Epithelial cell of prostate (primary cell): ENCODE measurements around the gene XRRA1.
A peak's percentile ranks its signal among the peaks of the same experiment; 100 is the strongest.
"Not testable (repeated sequence)": the region's sequence is repeated elsewhere in the genome, so short reads cannot be mapped to it uniquely, and the experiment has no call there.

Experiments used
- DNase-seq: peaks from one replicate; pipeline ENCODE4 v3.0.0-alpha.2; 2011; ENCODE audit warnings: low read depth, low spot score
- H3K27ac ChIP-seq: fragments of 450-650 bp; 2 replicates; pipeline ENCODE4 v1.5.1; 2017; ENCODE audit warnings: mild to moderate bottlenecking

Gene XRRA1, protein sequence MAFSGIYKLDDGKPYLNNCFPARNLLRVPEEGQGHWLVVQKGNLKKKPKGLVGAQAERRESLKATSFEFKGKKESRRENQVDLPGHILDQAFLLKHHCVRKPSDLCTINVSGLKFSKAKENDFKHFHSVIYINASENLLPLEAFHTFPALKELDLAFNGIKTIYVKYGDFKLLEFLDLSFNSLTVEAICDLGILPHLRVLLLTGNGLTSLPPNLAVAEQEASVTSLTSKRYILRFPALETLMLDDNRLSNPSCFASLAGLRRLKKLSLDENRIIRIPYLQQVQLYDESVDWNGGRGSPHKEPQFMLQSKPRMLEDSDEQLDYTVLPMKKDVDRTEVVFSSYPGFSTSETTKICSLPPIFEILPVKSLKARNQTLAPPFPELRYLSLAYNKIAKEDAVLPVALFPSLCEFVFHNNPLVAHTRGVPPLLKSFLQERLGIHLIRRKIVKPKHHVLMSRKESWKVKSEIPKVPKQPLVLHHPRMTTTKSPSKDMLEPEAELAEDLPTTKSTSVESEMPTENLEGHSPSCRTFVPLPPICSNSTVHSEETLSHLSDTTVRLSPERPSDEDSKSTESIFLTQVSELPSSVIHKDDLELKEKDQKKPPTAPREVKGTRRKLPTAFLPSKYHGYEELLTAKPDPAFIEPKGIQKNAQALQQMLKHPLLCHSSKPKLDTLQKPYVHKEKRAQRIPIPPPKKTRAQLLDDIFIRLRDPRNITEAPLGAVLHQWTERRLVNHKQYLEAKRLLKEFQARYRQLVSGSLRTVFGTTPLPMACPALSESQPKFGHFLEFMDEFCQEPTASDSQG

GRCh38 chr11:74948898-74949752, at the start of gene XRRA1, which contains the start of gene SPCS2:
TSS of gene XRRA1 (minus strand) at chr11:74949091. CDS start at chr11:74940878, 8,213 bp downstream.
TSS of gene SPCS2 (plus strand) at chr11:74949266. CDS start at chr11:74949286, 20 bp downstream.
- peak; percentile 94 for DNase-seq
- H3K27ac ChIP-seq, result peak within 1 kb of the TSS; percentile 37

GRCh38 chr11:74992852-74993251, 44.0 kb upstream of the XRRA1 start:
- no peak overlapping the region for H3K27ac ChIP-seq
- no peak for DNase-seq

DNA sequence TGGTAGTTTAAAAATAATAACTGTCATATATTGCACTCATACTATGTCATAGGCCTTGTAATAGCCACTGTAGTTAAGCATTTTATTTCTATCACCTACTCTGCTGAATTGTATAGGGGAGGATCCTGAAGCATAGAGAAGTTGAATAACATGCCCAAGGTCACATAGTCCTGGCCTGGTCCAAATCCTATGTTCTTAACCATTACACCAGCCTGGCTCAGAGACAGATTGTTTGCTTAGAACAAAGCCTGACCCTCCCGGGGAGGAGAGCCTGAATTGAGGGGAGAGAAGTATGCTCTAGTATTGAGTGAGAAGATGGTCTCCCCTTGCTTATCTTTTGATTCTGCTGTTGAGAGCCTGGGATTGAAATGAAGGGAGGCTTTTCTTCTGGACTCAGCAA, 42.0 kb upstream of the XRRA1 start:
- H3K27ac ChIP-seq, result no peak overlapping the region
- DNase-seq, result no peak

DNA sequence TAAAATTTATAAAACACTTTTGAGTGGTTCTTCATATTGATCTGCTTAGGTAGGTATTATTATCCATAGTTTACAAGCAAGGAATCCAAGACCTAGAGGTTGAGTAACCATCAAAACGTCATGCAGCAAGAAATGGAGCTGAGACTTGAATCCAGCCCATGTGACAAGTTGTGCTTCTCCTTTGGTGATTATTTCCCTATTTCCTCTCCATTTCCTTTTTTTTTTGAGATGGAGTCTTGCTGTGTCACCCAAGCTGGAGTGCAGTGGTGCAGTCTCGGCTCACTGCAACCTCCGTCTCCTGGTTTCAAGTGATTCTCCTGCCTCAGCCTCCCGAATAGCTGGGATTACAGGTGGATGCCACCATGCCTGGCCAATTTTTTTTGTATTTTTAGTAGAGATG, 41.3 kb upstream of the XRRA1 start:
- not testable (repeated sequence) for DNase-seq, H3K27ac ChIP-seq

GRCh38 chr11:74989260-74989638, 40.4 kb upstream of the XRRA1 start:
- H3K27ac ChIP-seq, result peak overlapping the region; percentile 52
- no peak for DNase-seq

GRCh38 chr11:74988541-74989259, 39.8 kb upstream of the XRRA1 start, which contains the start of gene NEU3:
TSS of gene NEU3 (plus strand) at chr11:74988933. CDS start at chr11:74989061, 128 bp downstream.
- peak; percentile 20 for DNase-seq
- H3K27ac ChIP-seq, result peak within 1 kb of the TSS; percentile 52

DNA sequence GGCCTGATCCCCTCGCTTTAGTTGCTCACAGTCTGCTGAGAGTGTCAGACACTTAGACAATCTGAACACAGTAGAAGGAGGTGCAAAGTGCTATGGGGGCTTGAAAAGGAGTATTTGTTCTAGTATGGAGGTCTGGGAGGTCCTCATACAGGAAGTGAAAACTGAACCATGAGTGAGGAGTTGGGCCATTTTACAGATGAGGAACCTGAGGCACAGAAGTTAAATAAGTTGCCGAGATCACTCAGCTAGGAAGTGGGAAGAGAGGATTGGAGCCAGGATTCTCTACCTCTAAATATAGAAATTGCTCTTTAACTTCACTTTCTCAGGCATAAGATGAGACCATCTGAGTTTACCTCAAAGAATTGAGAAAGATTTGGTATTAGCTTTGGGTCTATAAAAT, 35.8 kb upstream of the XRRA1 start:
- no peak for DNase-seq
- H3K27ac ChIP-seq, result no peak overlapping the region

- no peak overlapping the region for H3K27ac ChIP-seq
- no peak for DNase-seq
Measured at GRCh38 chr11:74984070-74984469, 35.2 kb upstream of the XRRA1 start.

- H3K27ac ChIP-seq, result no peak overlapping the region
- DNase-seq, result no peak
Measured at GRCh38 chr11:74981888-74982287, 33.0 kb upstream of the XRRA1 start.

DNA sequence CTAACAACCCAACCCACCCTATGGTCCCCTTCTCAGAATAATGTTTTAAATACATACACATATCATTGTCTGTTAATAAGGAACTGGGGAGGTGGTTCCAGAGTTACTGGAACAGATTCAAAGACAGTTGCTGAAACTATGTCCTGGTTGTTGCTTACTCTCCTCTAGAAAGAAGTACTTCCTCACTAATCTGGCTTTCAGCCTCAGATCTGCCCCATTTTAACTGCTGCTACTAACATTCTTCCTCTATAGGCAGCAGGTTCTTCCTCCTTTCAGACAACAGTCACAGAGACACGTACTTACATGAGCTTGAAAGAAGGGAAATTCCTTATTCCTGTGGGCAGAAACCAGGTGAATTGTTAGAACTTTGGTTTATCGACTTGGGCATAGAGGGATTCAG, 31.7 kb upstream of the XRRA1 start:
- H3K27ac ChIP-seq, result no peak overlapping the region
- no peak for DNase-seq

DNA sequence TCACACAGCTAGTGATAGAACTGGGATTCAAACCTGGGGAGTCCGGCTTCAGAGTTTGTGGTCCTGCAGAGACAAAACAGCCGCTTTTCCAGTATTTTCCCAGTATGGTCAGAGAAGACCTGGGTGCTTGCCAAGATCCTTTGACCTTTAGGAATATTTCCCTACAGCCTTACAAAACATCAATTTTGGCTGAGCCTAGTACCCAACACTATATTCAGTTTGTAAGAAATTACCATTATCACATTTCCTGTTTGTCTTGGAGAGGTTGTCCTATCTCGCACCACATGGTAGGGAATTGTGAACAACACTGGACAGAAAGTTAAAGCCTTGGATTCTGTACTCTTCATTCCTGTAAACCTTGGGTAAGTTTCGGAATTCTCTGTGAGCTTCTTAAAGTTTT, 29.1 kb upstream of the XRRA1 start:
- H3K27ac ChIP-seq, result no peak overlapping the region
- no peak for DNase-seq

GRCh38 chr11:74971424-74971823, 22.5 kb upstream of the XRRA1 start:
- DNase-seq, result no peak
- H3K27ac ChIP-seq, result peak overlapping the region; percentile 58

DNA sequence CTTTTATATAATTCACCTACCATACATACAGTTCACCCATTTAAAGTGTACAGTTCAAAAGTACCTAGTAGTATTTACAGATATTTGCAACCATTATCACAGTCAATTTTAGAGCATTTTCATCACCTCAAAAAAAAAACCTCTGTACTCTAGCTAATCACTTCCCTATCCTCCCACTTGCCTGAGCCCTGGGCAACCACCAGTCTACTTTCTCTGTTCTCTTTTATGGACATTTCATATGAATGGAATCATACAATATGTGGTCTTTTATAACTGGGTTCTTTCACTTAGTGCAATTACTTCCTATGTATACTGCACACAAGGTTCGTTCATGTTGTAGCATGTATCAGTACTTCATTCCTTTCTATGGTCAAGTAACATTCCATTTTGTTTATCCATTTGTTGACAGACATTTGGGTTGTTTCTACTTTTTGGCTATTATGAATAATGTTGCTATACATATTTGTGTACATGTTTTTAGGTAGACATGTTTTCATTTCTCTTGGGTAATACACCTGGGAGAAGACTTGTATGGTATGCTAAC, 22.0 kb upstream of the XRRA1 start:
- peak overlapping the region; percentile 58 for H3K27ac ChIP-seq
- peak; percentile 74 for DNase-seq

DNA sequence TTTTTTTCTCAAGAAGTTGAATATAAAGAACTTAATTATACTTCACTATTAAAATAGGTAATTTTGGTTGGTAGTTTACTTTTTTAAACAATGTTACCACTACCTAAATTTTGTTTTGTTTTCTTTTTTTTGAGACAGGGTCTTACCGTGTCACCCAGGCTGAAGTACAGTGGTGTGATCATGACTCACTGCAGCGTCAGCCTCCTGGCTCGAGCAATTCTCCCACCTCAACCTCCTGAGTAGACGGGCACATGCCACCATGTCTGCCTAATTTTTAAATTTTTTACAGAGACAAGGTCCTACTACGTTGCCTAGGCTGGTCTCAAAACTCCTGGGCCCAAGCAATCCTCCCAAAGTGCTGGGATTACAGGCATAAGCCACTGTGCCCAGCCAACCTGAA, 17.8 kb upstream of the XRRA1 start:
- no peak overlapping the region for H3K27ac ChIP-seq
- DNase-seq, result no peak

DNA sequence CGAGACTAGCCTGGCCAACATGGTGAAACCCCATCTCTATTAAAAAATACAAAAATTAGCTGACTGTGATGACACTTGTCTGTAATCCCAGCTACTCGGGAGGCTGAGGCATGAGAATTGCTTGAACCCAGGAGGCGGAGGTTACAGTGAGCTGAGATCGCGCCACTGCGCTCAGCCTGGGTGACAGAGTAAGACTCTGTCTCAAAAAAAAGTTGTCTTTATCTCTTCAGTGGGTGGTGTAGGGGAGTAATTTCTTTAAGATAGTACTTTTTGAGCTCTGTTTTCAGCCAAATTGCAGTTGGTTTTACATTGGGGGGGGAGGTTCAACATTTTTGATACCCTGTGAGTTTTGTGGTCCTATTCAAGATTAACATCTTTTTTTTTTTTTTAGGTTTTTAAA, 11.2 kb upstream of the XRRA1 start:
- not testable (repeated sequence) for DNase-seq, H3K27ac ChIP-seq

GRCh38 chr11:74957937-74958629, 9.2 kb upstream of the XRRA1 start:
- no peak for DNase-seq
- H3K27ac ChIP-seq, result no peak overlapping the region

- no peak for DNase-seq
Measured at GRCh38 chr11:74956397-74957015, 7.6 kb upstream of the XRRA1 start.

GRCh38 chr11:74954199-74954598, 5.3 kb upstream of the XRRA1 start:
- DNase-seq, result no peak
- no peak overlapping the region for H3K27ac ChIP-seq

More at GRCh38 chr11:74956397-74957015, 7.6 kb upstream of the XRRA1 start:
- H3K27ac ChIP-seq, result no peak overlapping the region
